ENCODE results near the gene LRMDA. TPM values are rescaled to one million over a fixed set of nuclear protein-coding genes. Genes with fewer than 3 reads are reported as not detected.

The LRMDA gene
- total RNA-seq, 1 donor from 2014 or later, result 29.9 TPM

- H3K9me3 ChIP-seq, result no peaks in the 10 kb centered on the region
- intact Hi-C loops (cut with DNase I), result no loop called here
- H3K27me3 ChIP-seq (ENCODE audit: low read depth), result no peaks in the 10 kb centered on the region
- TF ChIP-seq, protein P1, sequence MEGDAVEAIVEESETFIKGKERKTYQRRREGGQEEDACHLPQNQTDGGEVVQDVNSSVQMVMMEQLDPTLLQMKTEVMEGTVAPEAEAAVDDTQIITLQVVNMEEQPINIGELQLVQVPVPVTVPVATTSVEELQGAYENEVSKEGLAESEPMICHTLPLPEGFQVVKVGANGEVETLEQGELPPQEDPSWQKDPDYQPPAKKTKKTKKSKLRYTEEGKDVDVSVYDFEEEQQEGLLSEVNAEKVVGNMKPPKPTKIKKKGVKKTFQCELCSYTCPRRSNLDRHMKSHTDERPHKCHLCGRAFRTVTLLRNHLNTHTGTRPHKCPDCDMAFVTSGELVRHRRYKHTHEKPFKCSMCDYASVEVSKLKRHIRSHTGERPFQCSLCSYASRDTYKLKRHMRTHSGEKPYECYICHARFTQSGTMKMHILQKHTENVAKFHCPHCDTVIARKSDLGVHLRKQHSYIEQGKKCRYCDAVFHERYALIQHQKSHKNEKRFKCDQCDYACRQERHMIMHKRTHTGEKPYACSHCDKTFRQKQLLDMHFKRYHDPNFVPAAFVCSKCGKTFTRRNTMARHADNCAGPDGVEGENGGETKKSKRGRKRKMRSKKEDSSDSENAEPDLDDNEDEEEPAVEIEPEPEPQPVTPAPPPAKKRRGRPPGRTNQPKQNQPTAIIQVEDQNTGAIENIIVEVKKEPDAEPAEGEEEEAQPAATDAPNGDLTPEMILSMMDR (IDR thresholded peaks at IDR 0.05), result no peak
- no peaks in the 10 kb centered on the region for H3K36me3 ChIP-seq
- no peak overlapping the region for H3K4me3 ChIP-seq
- H3K4me1 ChIP-seq, result no peaks in the 10 kb centered on the region
- ATAC-seq (no peak), DNase-seq (no peak)
- no peak overlapping the region for H3K27ac ChIP-seq
Measured at GRCh38 chr10:76002262-76002854, 570.9 kb downstream of the LRMDA start.

DNA sequence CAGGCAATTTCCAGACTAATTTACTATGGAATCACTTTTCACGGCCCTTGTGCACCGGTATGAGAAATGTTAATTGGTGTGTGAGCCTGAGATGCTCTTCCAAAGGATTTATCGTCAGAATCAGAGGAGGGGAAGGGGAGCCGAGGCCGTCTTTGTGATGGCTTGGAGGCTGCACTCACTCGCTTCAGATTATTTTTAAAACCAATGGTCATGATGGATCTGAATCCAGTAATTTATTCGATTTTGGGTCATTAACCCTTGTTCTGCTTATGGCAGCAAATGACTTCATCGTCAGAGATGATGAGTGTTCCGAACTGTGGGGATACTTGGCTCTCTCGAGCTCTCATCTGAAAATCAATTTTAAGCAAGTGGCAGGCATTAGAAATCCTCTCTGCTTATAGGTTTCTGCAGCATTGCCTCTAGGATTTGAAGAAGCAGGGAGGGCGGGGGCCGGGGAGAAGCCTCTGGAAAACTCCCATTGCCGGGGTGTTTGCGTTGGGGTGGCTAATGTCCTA, 576.3 kb downstream of the LRMDA start:
- intact Hi-C loops (cut with DNase I), result no loop called here

DNA sequence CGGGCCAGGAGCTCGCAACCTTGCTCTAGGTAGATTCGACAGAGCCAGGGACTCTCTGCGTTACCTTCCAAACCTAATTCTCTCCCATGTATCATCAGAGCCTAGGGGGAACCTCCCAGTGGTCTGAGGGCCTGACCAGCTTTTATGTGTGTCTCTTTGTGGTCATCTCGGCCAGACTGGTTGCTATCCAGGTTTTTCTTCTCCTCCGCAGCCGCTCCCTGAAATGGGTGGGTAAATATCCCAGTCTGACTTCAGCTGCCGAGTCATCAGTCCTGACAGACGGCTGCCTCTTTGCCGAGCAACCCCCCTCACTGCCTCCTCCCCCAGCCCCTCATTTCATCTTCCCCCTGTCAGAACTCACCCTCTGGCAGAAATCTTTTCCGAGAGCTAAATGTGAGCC, 578.1 kb downstream of the LRMDA start:
- H3K9me3 ChIP-seq, result no peaks in the 10 kb centered on the region
- H3K4me1 ChIP-seq, result no peaks in the 10 kb centered on the region
- no peak overlapping the region for H3K4me3 ChIP-seq
- ATAC-seq (no peak), DNase-seq (no peak)
- intact Hi-C loops (cut with DNase I), result no loop called here
- TF ChIP-seq, protein P1 (IDR thresholded peaks at IDR 0.05), result no peak
- no peaks in the 10 kb centered on the region for H3K36me3 ChIP-seq
- H3K27ac ChIP-seq, result no peak overlapping the region
- no peaks in the 10 kb centered on the region for H3K27me3 ChIP-seq (ENCODE audit: low read depth)

More for the DNA sequence above, 576.3 kb downstream of the LRMDA start:
- TF ChIP-seq, protein P1 (IDR thresholded peaks at IDR 0.05), result no peak
- H3K9me3 ChIP-seq, result no peaks in the 10 kb centered on the region
- ATAC-seq (no peak), DNase-seq (no peak)
- no peak overlapping the region for H3K4me3 ChIP-seq
- H3K27ac ChIP-seq, result no peak overlapping the region
- H3K36me3 ChIP-seq, result no peaks in the 10 kb centered on the region
- H3K27me3 ChIP-seq (ENCODE audit: low read depth), result no peaks in the 10 kb centered on the region
- H3K4me1 ChIP-seq, result no peaks in the 10 kb centered on the region

GRCh38 chr10:76010703-76011102, 579.3 kb downstream of the LRMDA start:
- intact Hi-C loops (cut with DNase I), result no loop called here
- TF ChIP-seq, protein P1 (IDR thresholded peaks at IDR 0.05), result no peak
- ATAC-seq (no peak), DNase-seq (no peak)
- no peaks in the 10 kb centered on the region for H3K36me3 ChIP-seq
- H3K4me1 ChIP-seq, result no peaks in the 10 kb centered on the region
- H3K9me3 ChIP-seq, result no peaks in the 10 kb centered on the region
- no peak overlapping the region for H3K4me3 ChIP-seq
- H3K27ac ChIP-seq, result no peak overlapping the region
- H3K27me3 ChIP-seq (ENCODE audit: low read depth), result no peaks in the 10 kb centered on the region

- DNase-seq, result no peak
- no peak for ATAC-seq
- Histone ChIP-seq H3K9me3 (no peaks in the 10 kb centered on the region), H3K27me3 (ENCODE audit: low read depth) (no peaks in the 10 kb centered on the region), H3K4me3 (no peak overlapping the region), H3K4me1 (no peaks in the 10 kb centered on the region), H3K36me3 (no peaks in the 10 kb centered on the region), H3K27ac (no peak overlapping the region)
- TF ChIP-seq, protein P1 (IDR thresholded peaks at IDR 0.05), result no peak
- intact Hi-C loops (cut with DNase I), result no loop called here
Measured at GRCh38 chr10:76012716-76013327, 581.4 kb downstream of the LRMDA start.
